ENCODE results near the gene PLRG1. TPM values are rescaled to one million over a fixed set of nuclear protein-coding genes. Genes with fewer than 3 reads are reported as not detected.

The PLRG1 gene
- total RNA-seq, 1 donor from 2014 or later: 77.0 TPM

GRCh38 chr4:154577324-154577723, 27.1 kb upstream of the PLRG1 start:
- no peak for DNase-seq (ENCODE audit: low spot score in 2 of 2)
- FAIRE-seq: no peak

DNA sequence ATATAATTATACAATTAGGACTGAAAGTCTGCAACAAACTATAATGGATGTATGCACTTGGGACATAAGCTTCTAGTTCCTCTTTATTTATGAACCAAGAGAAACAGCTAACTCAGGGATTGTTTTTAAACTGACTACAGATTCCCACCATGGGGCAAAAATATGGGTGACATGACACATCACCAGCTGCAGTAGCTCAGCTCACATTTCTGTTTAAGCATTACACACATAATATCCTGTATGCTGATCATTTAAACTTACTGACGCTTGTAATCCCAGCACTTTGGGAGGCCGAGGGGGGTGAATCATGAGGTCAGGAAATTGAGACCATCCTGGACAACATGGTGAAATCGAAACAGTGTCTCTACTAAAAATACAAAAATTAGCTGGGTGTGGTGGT, 24.1 kb upstream of the PLRG1 start:
- FAIRE-seq (no peak), DNase-seq (ENCODE audit: low spot score in 2 of 2) (no peak)

- FAIRE-seq (no peak), DNase-seq (ENCODE audit: low spot score in 2 of 2) (no peak)
Measured at GRCh38 chr4:154573190-154573870, 23.1 kb upstream of the PLRG1 start.

DNA sequence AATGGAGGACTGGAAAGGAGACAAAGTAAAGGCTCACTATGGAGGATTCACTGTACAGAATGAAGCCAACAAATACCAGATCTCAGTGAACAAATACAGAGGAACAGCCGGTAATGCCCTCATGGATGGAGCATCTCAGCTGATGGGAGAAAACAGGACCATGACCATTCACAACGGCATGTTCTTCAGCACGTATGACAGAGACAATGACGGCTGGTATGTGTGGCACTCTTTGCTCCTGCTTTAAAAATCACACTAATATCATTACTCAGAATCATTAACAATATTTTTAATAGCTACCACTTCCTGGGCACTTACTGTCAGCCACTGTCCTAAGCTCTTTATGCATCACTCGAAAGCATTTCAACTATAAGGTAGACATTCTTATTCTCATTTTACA, 19.4 kb upstream of the PLRG1 start:
- DNase-seq (ENCODE audit: low spot score in 2 of 2) (no peak), FAIRE-seq (no peak)

DNA sequence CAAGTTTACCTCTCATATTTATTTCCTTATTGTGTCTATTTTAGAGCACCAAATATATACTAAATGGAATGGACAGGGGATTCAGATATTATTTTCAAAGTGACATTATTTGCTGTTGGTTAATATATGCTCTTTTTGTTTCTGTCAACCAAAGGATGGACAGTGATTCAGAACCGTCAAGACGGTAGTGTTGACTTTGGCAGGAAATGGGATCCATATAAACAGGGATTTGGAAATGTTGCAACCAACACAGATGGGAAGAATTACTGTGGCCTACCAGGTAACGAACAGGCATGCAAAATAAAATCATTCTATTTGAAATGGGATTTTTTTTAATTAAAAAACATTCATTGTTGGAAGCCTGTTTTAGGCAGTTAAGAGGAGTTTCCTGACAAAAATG, 18.8 kb upstream of the PLRG1 start:
- no peak for FAIRE-seq
- DNase-seq (ENCODE audit: low spot score in 2 of 2): no peak

- FAIRE-seq (no peak), DNase-seq (ENCODE audit: low spot score in 2 of 2) (no peak)
Measured at GRCh38 chr4:154566639-154567204, 16.5 kb upstream of the PLRG1 start.

- DNase-seq (ENCODE audit: low spot score in 2 of 2): no peak
- FAIRE-seq: no peak
Measured at GRCh38 chr4:154565704-154566103, 15.5 kb upstream of the PLRG1 start.

- FAIRE-seq (no peak), DNase-seq (ENCODE audit: low spot score in 2 of 2) (no peak)
Measured at GRCh38 chr4:154564311-154564710, 14.1 kb upstream of the PLRG1 start.

- FAIRE-seq (no peak), DNase-seq (ENCODE audit: low spot score in 2 of 2) (no peak)
Measured at GRCh38 chr4:154562697-154563254, 12.6 kb upstream of the PLRG1 start, which contains the start of gene FGB. FGB (plus strand) TSS chr4:154563011; CDS start chr4:154563019, 8 bp downstream.

DNA sequence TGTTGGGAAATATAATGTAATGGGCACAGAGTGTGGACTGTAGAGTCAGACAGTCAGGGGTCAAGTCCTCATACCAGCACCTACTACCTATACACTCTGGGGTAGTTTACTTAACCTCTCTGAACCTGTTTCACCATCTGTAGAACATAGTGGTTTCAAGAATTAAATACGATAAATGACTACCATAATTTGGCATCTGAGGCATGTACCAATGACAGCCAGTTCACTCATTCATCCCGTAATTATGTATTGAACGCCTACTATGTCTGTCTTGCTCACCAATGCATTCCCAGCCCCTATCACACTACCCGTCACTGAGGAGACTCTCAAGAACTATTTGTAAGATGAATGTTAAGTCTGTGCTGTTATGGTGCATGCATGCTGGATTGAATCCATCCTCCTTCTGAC, 10.6 kb upstream of the PLRG1 start:
- no peak for FAIRE-seq
- DNase-seq (ENCODE audit: low spot score in 2 of 2): no peak

GRCh38 chr4:154560419-154560801, 10.2 kb upstream of the PLRG1 start:
- no peak for DNase-seq (ENCODE audit: low spot score in 2 of 2)
- no peak for FAIRE-seq

GRCh38 chr4:154559494-154560418, 9.6 kb upstream of the PLRG1 start:
- FAIRE-seq: no peak
- DNase-seq (ENCODE audit: low spot score in 2 of 2): peak in 1 of 2 donors; percentile 4

- no peak for FAIRE-seq
Measured at GRCh38 chr4:154559141-154559493, 8.9 kb upstream of the PLRG1 start.

DNA sequence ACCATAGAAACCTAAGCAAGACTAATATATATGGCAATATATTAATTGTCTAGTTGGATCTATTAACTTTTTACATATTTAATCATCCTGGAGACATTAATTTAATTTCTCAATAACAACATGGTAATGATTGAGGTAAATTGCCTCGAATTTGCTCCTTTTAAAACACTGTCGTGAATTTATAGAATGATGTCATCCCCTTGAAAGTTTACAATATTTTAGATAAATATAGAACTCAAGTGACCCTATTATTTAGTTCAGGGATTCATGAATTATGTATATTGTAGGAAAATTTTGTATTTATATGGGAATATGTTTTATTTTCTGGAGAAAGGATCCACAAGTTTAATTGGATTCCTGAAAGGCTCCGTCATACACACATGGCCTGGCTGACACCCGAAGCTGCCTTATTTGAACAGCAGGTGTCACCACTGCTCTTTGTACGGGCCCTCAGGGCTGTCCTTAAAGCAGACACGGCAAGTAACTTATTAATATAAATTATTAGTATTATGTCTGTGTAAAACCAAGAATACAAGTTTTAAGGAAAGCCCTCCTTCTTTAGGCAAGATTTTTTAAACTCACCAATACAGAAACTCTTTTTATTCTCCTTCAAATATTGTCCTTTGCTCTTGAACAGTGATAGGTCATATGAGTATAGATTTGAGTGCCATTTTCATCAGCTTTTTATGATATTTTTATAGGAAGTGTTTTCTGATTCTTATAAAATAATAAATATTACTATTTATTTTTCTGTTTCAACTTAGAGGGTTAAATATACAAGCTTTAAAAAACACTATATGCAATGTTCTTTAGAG, 1.9 kb upstream of the PLRG1 start:
- FAIRE-seq: peak; percentile 58
- DNase-seq (ENCODE audit: low spot score in 2 of 2): peak in 1 of 2 donors; percentile 51

More at GRCh38 chr4:154559141-154559493, 8.9 kb upstream of the PLRG1 start:
- no peak for DNase-seq (ENCODE audit: low spot score in 2 of 2)

GRCh38 chr4:154545689-154546088, 4.5 kb downstream of the PLRG1 start:
- FAIRE-seq (no peak), DNase-seq (ENCODE audit: low spot score in 2 of 2) (no peak)

DNA sequence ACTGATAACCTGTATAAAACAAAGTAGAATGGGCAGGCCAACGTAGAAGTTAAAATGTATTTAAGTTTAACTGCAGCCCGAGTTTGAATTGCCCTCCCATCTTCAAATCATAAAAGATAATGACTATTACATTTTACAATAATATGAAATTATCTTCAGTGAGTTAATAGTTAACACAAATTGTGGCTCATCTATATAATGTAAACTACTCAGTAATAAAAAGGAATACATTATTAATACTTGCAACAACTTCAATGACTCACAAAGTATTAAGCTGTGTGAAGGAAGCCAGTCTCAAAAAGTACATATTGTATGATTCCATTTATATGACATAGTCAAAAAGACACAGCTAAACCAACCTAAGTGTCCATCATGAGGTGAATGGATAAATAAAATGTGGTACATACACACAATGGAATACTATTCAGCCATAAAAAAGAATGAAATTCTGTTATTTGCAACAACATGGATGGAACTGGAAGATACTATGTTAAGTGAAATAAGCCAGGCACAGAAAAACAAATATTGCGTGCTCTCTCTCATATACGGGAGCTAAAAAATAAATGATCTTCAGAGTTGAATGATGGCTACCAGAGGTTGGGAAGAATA, 7.8 kb downstream of the PLRG1 start:
- DNase-seq (ENCODE audit: low spot score in 2 of 2): no peak
- FAIRE-seq: no peak

GRCh38 chr4:154534296-154534695, 15.9 kb downstream of the PLRG1 start:
- no peak for DNase-seq (ENCODE audit: low spot score in 2 of 2)
- no peak for FAIRE-seq

GRCh38 chr4:154529728-154530519, 20.3 kb downstream of the PLRG1 start:
- FAIRE-seq (no peak), DNase-seq (ENCODE audit: low spot score in 2 of 2) (no peak)

DNA sequence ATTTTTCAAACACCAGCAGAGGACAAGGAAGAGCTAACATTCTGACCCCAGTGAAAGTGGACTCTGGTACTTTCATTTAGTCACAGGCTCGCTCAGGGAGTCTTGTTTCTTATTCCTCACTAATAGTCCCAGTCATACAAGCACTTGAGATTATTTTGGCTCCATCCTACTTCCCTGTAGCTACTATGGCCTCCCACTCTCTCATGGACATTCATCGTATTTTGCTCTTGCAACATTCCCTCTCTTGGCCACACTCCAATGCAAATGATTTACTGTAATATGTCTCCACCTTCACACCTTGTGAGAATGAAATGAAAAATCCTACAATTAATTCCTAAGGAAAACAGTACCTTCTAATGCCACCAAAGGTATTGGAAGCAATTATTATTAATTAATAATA, 21.3 kb downstream of the PLRG1 start:
- no peak for FAIRE-seq
- DNase-seq (ENCODE audit: low spot score in 2 of 2): no peak

Data from frontal cortex (tissue), 4 donors.